HG03354 (cell line): ENCODE measurements around the gene HRH2.
"Not testable (repeated sequence)": the region's sequence is repeated elsewhere in the genome, so short reads cannot be mapped to it uniquely, and the experiment has no call there.

ENCODE experiments used
- ATAC-seq: cut with Tn5 transposase; IDR thresholded peaks from one replicate; pipeline ENCODE4 v1.9.1; 2021; ENCODE audit warnings: mild to moderate bottlenecking; ENCODE audit not compliant: unreplicated experiment, poor library complexity, severe bottlenecking

Gene HRH2

GRCh38 chr5:175642998-175643397, 14.9 kb upstream of the HRH2 start:
- no peak for ATAC-seq

- no peak for ATAC-seq
Measured at GRCh38 chr5:175646251-175646650, 11.6 kb upstream of the HRH2 start.

GRCh38 chr5:175649967-175650366, 7.9 kb upstream of the HRH2 start:
- no peak for ATAC-seq

GRCh38 chr5:175650430-175651205, 7.3 kb upstream of the HRH2 start:
- ATAC-seq = not testable (repeated sequence)

- peak; percentile 62 for ATAC-seq
Measured at GRCh38 chr5:175652741-175653663, 4.9 kb upstream of the HRH2 start.

- ATAC-seq = no peak
Measured at GRCh38 chr5:175653763-175654162, 4.1 kb upstream of the HRH2 start.

GRCh38 chr5:175654339-175654738, 3.5 kb upstream of the HRH2 start:
- no peak for ATAC-seq

GRCh38 chr5:175654807-175655206, 3.1 kb upstream of the HRH2 start:
- no peak for ATAC-seq

GRCh38 chr5:175655411-175655810, 2.5 kb upstream of the HRH2 start:
- ATAC-seq = no peak

- ATAC-seq = no peak
Measured at GRCh38 chr5:175656966-175657365, 905 bp upstream of the HRH2 start.

GRCh38 chr5:175658299-175659145, 651 bp downstream of the HRH2 start:
- no peak for ATAC-seq

GRCh38 chr5:175659546-175660253, 1.8 kb downstream of the HRH2 start:
- no peak for ATAC-seq

GRCh38 chr5:175663186-175664184, 5.6 kb downstream of the HRH2 start:
- no peak for ATAC-seq

GRCh38 chr5:175664723-175665122, 6.9 kb downstream of the HRH2 start:
- ATAC-seq = no peak

GRCh38 chr5:175666216-175666615, 8.3 kb downstream of the HRH2 start:
- no peak for ATAC-seq

- no peak for ATAC-seq
Measured at GRCh38 chr5:175668006-175668405, 10.1 kb downstream of the HRH2 start.

GRCh38 chr5:175670372-175670771, 12.5 kb downstream of the HRH2 start:
- no peak for ATAC-seq

- ATAC-seq = no peak
Measured at GRCh38 chr5:175671013-175671412, 13.1 kb downstream of the HRH2 start.
